ENCODE measurements around the gene ERG.

GRCh38 chr21:38376693-38377092 lies 121.6 kb downstream of the ERG start:
- TF ChIP-seq GATA3 (IDR thresholded peaks at IDR 0.05; ENCODE audit: low read depth, low read length) (no peak), GATA2 (IDR thresholded peaks at IDR 0.05; ENCODE audit: low read depth, low read length) (no peak)

All from SH-SY5Y (cell line).